Mesenchymal stem cell (in vitro differentiated cells and primary cell): ENCODE measurements around the gene DCBLD2.

Experiments used
- DNase-seq: peaks from one replicate; pipeline ENCODE4 v3.0.0-alpha.2; 2013
- H2AFZ ChIP-seq: one replicate; pipeline ENCODE4 v1.6.1; 2013; ENCODE audit warnings: low read depth, mild to moderate bottlenecking, control low read depth, inconsistent platforms, low read length, moderate library complexity
- H2AK5ac ChIP-seq: 2 replicates; pipeline ENCODE4 v1.6.1; 2013; ENCODE audit warnings: low read length, moderate library complexity, mild to moderate bottlenecking, inconsistent platforms; ENCODE audit not compliant: severe bottlenecking
- H2BK120ac ChIP-seq: one replicate; pipeline ENCODE4 v1.6.1; 2013; ENCODE audit warnings: low read depth, mild to moderate bottlenecking, inconsistent platforms, low read length, moderate library complexity
- H2BK12ac ChIP-seq, 2 experiments: one replicate each; pipeline ENCODE4 v1.6.1; 2013; ENCODE audit warnings: inconsistent platforms in 2 of 2, low read length in 2 of 2, mild to moderate bottlenecking in 2 of 2, moderate library complexity in 2 of 2, control low read depth in 1 of 2
- H2BK15ac ChIP-seq: one replicate; pipeline ENCODE4 v1.6.1; 2013; ENCODE audit warnings: mild to moderate bottlenecking, low read depth, inconsistent platforms; ENCODE audit not compliant: poor library complexity, severe bottlenecking
- H2BK5ac ChIP-seq: 2 replicates; pipeline ENCODE4 v1.6.1; 2013; ENCODE audit warnings: low read depth, mild to moderate bottlenecking, low read length, control low read depth, inconsistent platforms; ENCODE audit not compliant: poor library complexity, severe bottlenecking
- H3K14ac ChIP-seq, 2 experiments: one replicate each; pipeline ENCODE4 v1.6.1; 2013; ENCODE audit warnings: inconsistent platforms in 2 of 2, low read length in 2 of 2, control low read depth in 1 of 2, mild to moderate bottlenecking in 1 of 2, moderate library complexity in 1 of 2
- H3K18ac ChIP-seq, 2 experiments: one replicate each; pipeline ENCODE4 v1.6.1; 2013; ENCODE audit warnings: inconsistent platforms in 2 of 2, low read length in 2 of 2, control low read depth in 1 of 2, low read depth in 1 of 2, mild to moderate bottlenecking in 1 of 2
- H3K23ac ChIP-seq, 2 experiments: one replicate each; pipeline ENCODE4 v1.6.1; 2013; ENCODE audit warnings: inconsistent platforms in 2 of 2, low read length in 2 of 2, mild to moderate bottlenecking in 2 of 2, moderate library complexity in 2 of 2, control low read depth in 1 of 2
- H3K27ac ChIP-seq: 2 replicates; pipeline ENCODE4 v1.5.1; 2013; ENCODE audit warnings: mild to moderate bottlenecking, moderate library complexity, low read length, control low read depth, inconsistent platforms; ENCODE audit not compliant: poor library complexity, severe bottlenecking
- H3K27me3 ChIP-seq, 2 experiments: 2 replicates each; pipeline versions ENCODE4 v1.6.1 to v1.7.0; 2013; ENCODE audit warnings: low read length in 2 of 2, mild to moderate bottlenecking in 2 of 2, moderate library complexity in 2 of 2, control low read depth in 1 of 2, inconsistent platforms in 1 of 2; ENCODE audit not compliant: control insufficient read depth in 1 of 2, insufficient read depth in 1 of 2
- H3K36me3 ChIP-seq, 2 experiments: 2 replicates each; pipeline versions ENCODE4 v1.6.1 to v1.7.0; 2013; ENCODE audit warnings: low read length in 2 of 2, control low read depth in 1 of 2, inconsistent platforms in 1 of 2, low read depth in 1 of 2, mild to moderate bottlenecking in 1 of 2; ENCODE audit not compliant: insufficient read depth in 2 of 2, control insufficient read depth in 1 of 2
- H3K4ac ChIP-seq, 2 experiments: one replicate each; pipeline ENCODE4 v1.6.1; 2013; ENCODE audit warnings: inconsistent platforms in 2 of 2, low read length in 2 of 2, mild to moderate bottlenecking in 2 of 2, moderate library complexity in 2 of 2, control low read depth in 1 of 2, low read depth in 1 of 2
- H3K4me1 ChIP-seq: 2 replicates; pipeline ENCODE4 v1.6.1; 2013; ENCODE audit warnings: low read depth, low read length, control low read depth; ENCODE audit not compliant: control insufficient read depth, insufficient read depth
- H3K4me2 ChIP-seq: 2 replicates; pipeline ENCODE4 v1.6.1; 2013; ENCODE audit warnings: low read length, mild to moderate bottlenecking, inconsistent platforms; ENCODE audit not compliant: poor library complexity, severe bottlenecking
- H3K4me3 ChIP-seq, 2 experiments: 2 replicates each; pipeline versions ENCODE4 v1.5.1 to v1.7.0; 2013; ENCODE audit warnings: low read length in 2 of 2, mild to moderate bottlenecking in 2 of 2, control low read depth in 1 of 2, low read depth in 1 of 2; ENCODE audit not compliant: insufficient read depth in 1 of 2
- H3K79me1 ChIP-seq: replicated peaks from 2 replicates; pipeline ENCODE4 v1.6.1; 2013; ENCODE audit warnings: mild to moderate bottlenecking, control low read depth, low read length, inconsistent platforms; ENCODE audit not compliant: poor library complexity, severe bottlenecking
- H3K9ac ChIP-seq: 2 replicates; pipeline ENCODE4 v1.7.0; 2013; ENCODE audit warnings: mild to moderate bottlenecking, low read length, moderate library complexity
- H3K9me3 ChIP-seq: 2 replicates; pipeline ENCODE4 v1.7.0; 2013; ENCODE audit warnings: mild to moderate bottlenecking, low read length; ENCODE audit not compliant: control insufficient read depth
- H4K8ac ChIP-seq: one replicate; pipeline ENCODE4 v1.6.1; 2013; ENCODE audit warnings: inconsistent platforms, mild to moderate bottlenecking, low read length, moderate library complexity
- H4K91ac ChIP-seq: one replicate; pipeline ENCODE4 v1.6.1; 2013; ENCODE audit warnings: mild to moderate bottlenecking, low read length, inconsistent platforms
- WGBS: methylation state at CpG from one replicate; pipeline ENCODE4 v1.1.7; 2013; ENCODE audit warnings: mixed read lengths; 5-methylcytosine and 5-hydroxymethylcytosine counted together

Gene DCBLD2

GRCh38 chr3:98892263-98892662, 9.2 kb downstream of the DCBLD2 start:
- peak overlapping the region in 1 of 2 experiments; percentile 95 for H3K4me3 ChIP-seq
- H3K27me3 ChIP-seq, result no peaks in the 10 kb centered on the region

GRCh38 chr3:98890965-98891910, 10.3 kb downstream of the DCBLD2 start:
- Histone ChIP-seq H2BK12ac (no peak overlapping the region), H3K27ac (peak overlapping the region; percentile 99), H3K27me3 (no peaks in the 10 kb centered on the region), H3K4ac (no peak overlapping the region), H2BK15ac (no peak overlapping the region), H3K18ac (no peak overlapping the region), H2BK5ac (no peak overlapping the region), H3K14ac (peak overlapping the region in 1 of 2 experiments; percentile 81), H3K36me3 (peaks cover 0 to 85% of the 10 kb centered on the region in 2 experiments), H3K9ac (peak overlapping the region; percentile 98), H3K4me3 (peak overlapping the region in 1 of 2 experiments; percentile 95), H3K4me1 (no peaks in the 10 kb centered on the region), H2BK120ac (no peak overlapping the region), H3K9me3 (no peaks in the 10 kb centered on the region), H4K8ac (no peak overlapping the region), H3K4me2 (peak overlapping the region; percentile 80), H3K23ac (no peak overlapping the region), H2AFZ (no peak overlapping the region), H4K91ac (no peak overlapping the region), H2AK5ac (no peak overlapping the region), H3K79me1 (no peaks in the 10 kb centered on the region)
- 41% methylated on average over 3 of the region's 3 CpGs for WGBS
- peak; percentile 41 for DNase-seq

More at GRCh38 chr3:98892263-98892662, 9.2 kb downstream of the DCBLD2 start:
- H2BK120ac ChIP-seq, result no peak overlapping the region
- no peaks in the 10 kb centered on the region for H3K4me1 ChIP-seq
- no peak overlapping the region for H2BK12ac ChIP-seq
- H3K23ac ChIP-seq, result peak overlapping the region in 1 of 2 experiments; percentile 40
- H3K79me1 ChIP-seq, result no peaks in the 10 kb centered on the region
- no peak overlapping the region for H4K8ac ChIP-seq
- H3K4me2 ChIP-seq, result peak overlapping the region; percentile 46
- no peak overlapping the region for H3K14ac ChIP-seq
- H3K9me3 ChIP-seq, result no peaks in the 10 kb centered on the region
- H2BK15ac ChIP-seq, result no peak overlapping the region
- WGBS, result 93% methylated on average over 3 of the region's 3 CpGs
- peaks cover 0 to 88% of the 10 kb centered on the region in 2 experiments for H3K36me3 ChIP-seq
- H2AFZ ChIP-seq, result no peak overlapping the region
- H4K91ac ChIP-seq, result no peak overlapping the region
- peak overlapping the region; percentile 35 for H2AK5ac ChIP-seq
- peak overlapping the region in 1 of 2 experiments; percentile 21 for H3K18ac ChIP-seq
- DNase-seq, result no peak
- peak overlapping the region; percentile 98 for H3K9ac ChIP-seq
- peak overlapping the region; percentile 86 for H2BK5ac ChIP-seq
- peak overlapping the region; percentile 99 for H3K27ac ChIP-seq
- no peak overlapping the region for H3K4ac ChIP-seq

GRCh38 chr3:98890181-98890835, 11.2 kb downstream of the DCBLD2 start:
- H3K18ac ChIP-seq, result no peak overlapping the region
- peaks cover 0 to 84% of the 10 kb centered on the region in 2 experiments for H3K36me3 ChIP-seq
- no peaks in the 10 kb centered on the region for H3K79me1 ChIP-seq
- no peak overlapping the region for H4K91ac ChIP-seq
- H2BK5ac ChIP-seq, result no peak overlapping the region
- H2BK120ac ChIP-seq, result no peak overlapping the region
- no peak for DNase-seq
- no peak overlapping the region for H3K14ac ChIP-seq
- no peak overlapping the region for H2BK12ac ChIP-seq
- no peak overlapping the region for H2AFZ ChIP-seq
- H3K9me3 ChIP-seq, result no peaks in the 10 kb centered on the region
- peak overlapping the region; percentile 99 for H3K27ac ChIP-seq
- H4K8ac ChIP-seq, result no peak overlapping the region
- peak overlapping the region; percentile 80 for H3K4me2 ChIP-seq
- H3K4me1 ChIP-seq, result no peaks in the 10 kb centered on the region
- no peak overlapping the region for H2AK5ac ChIP-seq
- no peak overlapping the region for H2BK15ac ChIP-seq
- no peaks in the 10 kb centered on the region for H3K27me3 ChIP-seq
- H3K4me3 ChIP-seq, result peak overlapping the region in 1 of 2 experiments; percentile 95
- no peak overlapping the region for H3K23ac ChIP-seq
- WGBS, result 68% methylated on average over 1 of the region's 1 CpG
- no peak overlapping the region for H3K4ac ChIP-seq
- peak overlapping the region; percentile 98 for H3K9ac ChIP-seq

GRCh38 chr3:98887684-98888083, 13.8 kb downstream of the DCBLD2 start:
- Histone ChIP-seq H3K18ac (no peak overlapping the region), H2BK12ac (no peak overlapping the region), H3K9me3 (no peaks in the 10 kb centered on the region), H3K14ac (no peak overlapping the region), H4K8ac (no peak overlapping the region), H3K27ac (peak overlapping the region; percentile 99), H3K4ac (no peak overlapping the region), H3K23ac (no peak overlapping the region), H2BK120ac (no peak overlapping the region), H2BK5ac (no peak overlapping the region), H3K36me3 (peaks cover 0 to 81% of the 10 kb centered on the region in 2 experiments), H2AK5ac (no peak overlapping the region), H3K4me2 (peak overlapping the region; percentile 30), H4K91ac (no peak overlapping the region), H3K79me1 (no peaks in the 10 kb centered on the region), H3K4me3 (peak overlapping the region in 1 of 2 experiments; percentile 95), H3K27me3 (no peaks in the 10 kb centered on the region), H2AFZ (no peak overlapping the region), H3K9ac (peak overlapping the region; percentile 98), H2BK15ac (no peak overlapping the region), H3K4me1 (no peaks in the 10 kb centered on the region)
- 100% methylated on average over 1 of the region's 1 CpG for WGBS
- DNase-seq, result no peak
